ENCODE measurements around the gene ZC3H12D.

Gene ZC3H12D

DNA sequence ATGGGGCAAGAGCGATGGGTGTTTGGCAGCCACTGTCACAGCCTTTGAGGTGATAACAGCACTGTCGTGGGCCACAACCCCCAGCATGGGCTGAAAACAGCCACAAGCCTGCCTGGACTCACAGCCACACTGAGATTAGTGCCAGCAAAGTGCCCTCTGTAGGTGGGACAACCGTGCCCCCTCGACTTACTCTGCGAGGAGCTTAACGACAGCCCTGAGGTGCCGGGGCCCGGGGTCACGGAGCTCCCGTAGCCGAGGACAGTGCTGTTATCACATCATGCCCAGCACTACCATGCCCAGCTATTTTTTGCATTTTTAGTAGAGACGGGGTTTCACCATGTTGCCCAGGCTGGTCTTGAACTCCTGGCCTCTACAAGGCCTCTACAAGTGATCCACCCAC is 48.2 kb downstream of the ZC3H12D start:
- Histone ChIP-seq H3K4me3 (ENCODE audit: low read depth, low read length) (no peak overlapping the region), H3K27me3 (ENCODE audit: control insufficient read depth, insufficient read depth, low read length) (no peaks in the 10 kb centered on the region), H3K9ac (no peak overlapping the region), H3K27ac (no peak overlapping the region), H3K4me2 (ENCODE audit: low read length) (no peak overlapping the region), H2AFZ (no peak overlapping the region), H3K4me1 (no peaks in the 10 kb centered on the region), H3K79me2 (no peaks in the 10 kb centered on the region), H3K36me3 (ENCODE audit: control insufficient read depth, insufficient read depth, low read length) (no peaks in the 10 kb centered on the region), H3K9me3 (ENCODE audit: control insufficient read depth, low read length) (no peaks in the 10 kb centered on the region)
- TF ChIP-seq, protein P1, sequence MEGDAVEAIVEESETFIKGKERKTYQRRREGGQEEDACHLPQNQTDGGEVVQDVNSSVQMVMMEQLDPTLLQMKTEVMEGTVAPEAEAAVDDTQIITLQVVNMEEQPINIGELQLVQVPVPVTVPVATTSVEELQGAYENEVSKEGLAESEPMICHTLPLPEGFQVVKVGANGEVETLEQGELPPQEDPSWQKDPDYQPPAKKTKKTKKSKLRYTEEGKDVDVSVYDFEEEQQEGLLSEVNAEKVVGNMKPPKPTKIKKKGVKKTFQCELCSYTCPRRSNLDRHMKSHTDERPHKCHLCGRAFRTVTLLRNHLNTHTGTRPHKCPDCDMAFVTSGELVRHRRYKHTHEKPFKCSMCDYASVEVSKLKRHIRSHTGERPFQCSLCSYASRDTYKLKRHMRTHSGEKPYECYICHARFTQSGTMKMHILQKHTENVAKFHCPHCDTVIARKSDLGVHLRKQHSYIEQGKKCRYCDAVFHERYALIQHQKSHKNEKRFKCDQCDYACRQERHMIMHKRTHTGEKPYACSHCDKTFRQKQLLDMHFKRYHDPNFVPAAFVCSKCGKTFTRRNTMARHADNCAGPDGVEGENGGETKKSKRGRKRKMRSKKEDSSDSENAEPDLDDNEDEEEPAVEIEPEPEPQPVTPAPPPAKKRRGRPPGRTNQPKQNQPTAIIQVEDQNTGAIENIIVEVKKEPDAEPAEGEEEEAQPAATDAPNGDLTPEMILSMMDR (IDR thresholded peaks at IDR 0.05) = no peak

DNA sequence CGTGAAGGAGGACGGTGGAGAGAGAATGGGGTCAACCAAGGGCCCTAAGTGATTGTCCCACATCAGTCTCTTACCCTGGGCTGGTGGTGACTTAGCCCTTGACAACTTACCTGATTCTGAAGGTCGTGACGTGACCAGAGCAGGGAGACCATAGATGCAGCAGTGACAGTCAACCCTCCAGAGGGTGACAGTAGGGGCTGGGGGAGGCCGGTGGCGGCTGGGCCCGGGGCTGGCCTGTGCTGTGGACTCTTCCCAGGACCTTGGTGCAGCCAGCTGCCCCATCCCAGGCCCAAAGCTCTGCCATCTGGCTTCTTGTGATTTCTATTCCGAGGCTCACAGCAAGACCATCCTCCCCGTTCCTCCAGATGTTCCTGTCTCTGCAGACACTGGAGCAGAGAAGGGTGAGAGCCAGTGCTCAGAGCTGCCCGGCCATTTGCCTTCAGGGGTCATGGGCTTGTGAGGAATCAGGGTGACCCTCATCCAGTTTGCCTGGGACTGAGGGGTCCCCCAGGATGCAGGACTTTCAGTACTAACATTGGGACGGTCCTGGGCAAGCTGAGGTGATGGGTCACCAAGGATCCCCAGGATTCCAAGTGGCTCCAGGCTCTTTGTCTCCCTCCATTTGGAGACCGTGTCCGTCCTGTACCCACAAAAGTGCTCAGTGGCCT is 48.8 kb downstream of the ZC3H12D start:
- H3K9me3 ChIP-seq (ENCODE audit: control insufficient read depth, low read length) = no peaks in the 10 kb centered on the region
- H3K4me2 ChIP-seq (ENCODE audit: low read length) = no peak overlapping the region
- no peak overlapping the region for H3K27ac ChIP-seq
- no peak overlapping the region for H3K9ac ChIP-seq
- H3K36me3 ChIP-seq (ENCODE audit: control insufficient read depth, insufficient read depth, low read length) = no peaks in the 10 kb centered on the region
- no peak overlapping the region for H3K4me3 ChIP-seq (ENCODE audit: low read depth, low read length)
- H2AFZ ChIP-seq = no peak overlapping the region
- TF ChIP-seq, protein P1 (IDR thresholded peaks at IDR 0.05) = no peak
- H3K27me3 ChIP-seq (ENCODE audit: control insufficient read depth, insufficient read depth, low read length) = no peaks in the 10 kb centered on the region
- H3K79me2 ChIP-seq = no peaks in the 10 kb centered on the region
- no peaks in the 10 kb centered on the region for H3K4me1 ChIP-seq

DNA sequence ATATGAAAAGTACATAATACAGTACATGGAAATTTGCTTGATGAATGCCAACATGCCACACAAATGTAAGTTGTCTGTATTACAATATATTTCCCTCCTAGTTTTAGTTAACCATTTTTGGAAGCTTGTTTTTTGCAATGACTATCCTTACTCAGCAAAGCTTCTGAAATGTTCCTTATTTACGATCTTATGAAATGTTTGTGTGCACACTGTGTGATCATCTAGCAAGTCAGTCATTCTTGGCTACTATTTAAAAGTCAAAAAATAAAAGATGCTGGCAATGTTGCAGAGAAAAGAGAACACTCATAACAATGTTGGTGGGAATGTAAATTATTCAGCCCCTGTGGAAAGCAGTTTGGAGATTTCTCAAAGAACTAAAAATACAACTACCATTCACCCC is 50.9 kb downstream of the ZC3H12D start:
- Histone ChIP-seq H3K4me3 (ENCODE audit: low read depth, low read length) (no peak overlapping the region), H3K27ac (no peak overlapping the region), H3K9ac (no peak overlapping the region), H3K4me1 (no peaks in the 10 kb centered on the region), H3K4me2 (ENCODE audit: low read length) (no peak overlapping the region), H3K27me3 (ENCODE audit: control insufficient read depth, insufficient read depth, low read length) (no peaks in the 10 kb centered on the region), H3K9me3 (ENCODE audit: control insufficient read depth, low read length) (no peaks in the 10 kb centered on the region), H2AFZ (no peak overlapping the region), H3K36me3 (ENCODE audit: control insufficient read depth, insufficient read depth, low read length) (no peaks in the 10 kb centered on the region), H3K79me2 (no peaks in the 10 kb centered on the region)
- TF ChIP-seq, protein P1 (IDR thresholded peaks at IDR 0.05) = no peak

DNA sequence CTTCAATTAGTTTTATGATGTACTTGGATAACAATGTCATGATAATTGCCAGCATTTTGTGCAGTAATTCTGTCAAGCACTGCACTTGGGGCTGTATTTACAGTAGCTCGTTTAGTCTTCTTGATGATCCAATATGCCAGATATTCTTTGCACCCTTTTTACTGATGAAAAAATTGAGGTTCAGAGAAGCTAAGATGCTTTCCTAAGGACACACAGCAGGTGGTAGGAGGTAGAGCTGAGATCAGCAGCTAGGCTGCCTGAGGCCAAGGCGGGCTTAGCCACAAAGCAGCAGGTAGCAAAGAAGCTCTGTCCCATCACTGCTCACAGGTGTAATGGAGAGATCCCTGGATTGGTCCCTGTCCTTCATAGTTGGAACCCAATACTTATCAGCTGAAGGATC is 51.4 kb downstream of the ZC3H12D start:
- TF ChIP-seq, protein P1 (IDR thresholded peaks at IDR 0.05) = no peak
- H3K27ac ChIP-seq = no peak overlapping the region
- H3K9ac ChIP-seq = no peak overlapping the region
- H3K79me2 ChIP-seq = no peaks in the 10 kb centered on the region
- no peaks in the 10 kb centered on the region for H3K27me3 ChIP-seq (ENCODE audit: control insufficient read depth, insufficient read depth, low read length)
- H3K4me3 ChIP-seq (ENCODE audit: low read depth, low read length) = no peak overlapping the region
- H2AFZ ChIP-seq = no peak overlapping the region
- no peaks in the 10 kb centered on the region for H3K4me1 ChIP-seq
- no peak overlapping the region for H3K4me2 ChIP-seq (ENCODE audit: low read length)
- no peaks in the 10 kb centered on the region for H3K36me3 ChIP-seq (ENCODE audit: control insufficient read depth, insufficient read depth, low read length)
- no peaks in the 10 kb centered on the region for H3K9me3 ChIP-seq (ENCODE audit: control insufficient read depth, low read length)

Measured in parathyroid adenoma (tissue), 2 donors.